NCI-H1105 treated with DMSO at 0.1 percent for 48 hours (cell line): ENCODE data around the gene KIDINS220.

Source experiments
- DNase-seq: peaks from one replicate; lab custom pipeline; 2025; lab: John Stamatoyannopoulos, UW

Gene KIDINS220

DNA sequence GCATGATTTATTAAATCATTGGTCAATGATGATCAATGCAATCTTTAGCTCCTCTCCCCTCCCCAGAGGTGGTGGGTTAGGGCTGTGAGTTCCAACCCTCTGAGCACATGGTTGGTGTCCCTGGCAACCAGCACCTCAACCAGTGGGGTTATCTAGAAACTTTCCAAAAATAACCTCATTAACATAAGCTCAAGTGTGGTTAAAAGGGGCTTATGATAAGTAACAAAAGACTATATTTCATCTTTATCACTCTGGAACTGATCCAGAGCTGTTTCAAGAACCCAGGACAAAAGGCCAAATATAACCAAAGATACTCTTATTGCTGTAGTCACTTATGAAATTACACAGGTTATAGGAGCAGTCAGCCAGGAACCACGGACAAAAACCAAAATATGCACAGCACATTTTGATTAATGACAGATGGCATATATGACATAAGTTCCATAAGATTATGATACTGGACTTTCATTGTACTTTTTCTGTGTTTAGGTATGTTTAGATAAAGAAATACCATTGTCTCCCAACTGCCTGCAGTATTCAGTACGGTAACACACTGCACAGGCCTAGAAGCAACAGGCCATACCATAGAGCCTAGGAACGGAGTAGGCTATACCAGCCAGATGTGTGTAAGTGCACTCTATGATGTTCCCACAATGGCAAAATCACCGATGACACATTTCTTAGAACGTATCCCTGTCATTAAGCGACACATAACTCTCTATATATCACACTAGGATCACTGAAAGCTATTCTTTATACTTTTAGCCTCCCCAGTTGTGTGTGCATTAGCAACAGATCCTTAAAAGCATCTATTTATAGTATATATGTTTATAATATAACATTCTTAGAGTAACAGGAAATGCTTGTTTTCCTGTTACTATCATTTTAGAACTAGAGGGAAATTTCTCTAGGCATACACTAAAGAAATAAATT is 31.9 kb downstream of the KIDINS220 start:
- DNase-seq, result peak; percentile 73

DNA sequence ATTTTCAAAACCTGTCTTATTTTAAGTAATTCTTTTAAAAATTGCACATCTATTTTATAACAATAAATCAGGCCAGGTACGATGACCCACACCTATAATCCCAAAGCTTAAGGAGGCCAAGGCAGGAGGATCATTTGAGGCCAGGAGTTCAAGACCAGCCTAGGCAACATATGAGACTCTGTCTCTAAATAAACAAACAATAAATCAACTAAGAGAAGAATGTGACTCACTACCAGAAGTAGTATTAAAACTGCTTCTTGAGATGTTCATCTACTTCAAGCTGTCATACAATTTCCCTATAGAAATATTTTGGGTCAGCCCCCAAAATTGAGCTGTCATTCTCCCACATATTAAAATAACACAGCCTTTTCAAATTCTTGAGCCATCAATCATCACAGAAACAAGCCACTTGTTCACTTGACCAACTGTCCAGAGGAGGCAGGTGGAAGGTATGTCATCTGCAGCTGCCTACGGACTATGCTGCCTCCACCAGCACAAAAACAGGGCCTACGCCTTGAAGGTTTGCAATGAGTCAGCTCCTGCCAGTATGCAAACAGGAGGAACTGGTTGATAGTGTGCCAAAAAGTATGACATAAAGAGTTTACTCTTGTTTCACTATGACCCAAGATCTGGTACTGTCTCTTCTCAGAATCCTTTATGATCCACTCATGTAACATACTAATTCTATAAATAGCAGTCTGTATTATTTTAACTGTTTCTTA is 33.6 kb downstream of the KIDINS220 start:
- DNase-seq, result no peak

DNA sequence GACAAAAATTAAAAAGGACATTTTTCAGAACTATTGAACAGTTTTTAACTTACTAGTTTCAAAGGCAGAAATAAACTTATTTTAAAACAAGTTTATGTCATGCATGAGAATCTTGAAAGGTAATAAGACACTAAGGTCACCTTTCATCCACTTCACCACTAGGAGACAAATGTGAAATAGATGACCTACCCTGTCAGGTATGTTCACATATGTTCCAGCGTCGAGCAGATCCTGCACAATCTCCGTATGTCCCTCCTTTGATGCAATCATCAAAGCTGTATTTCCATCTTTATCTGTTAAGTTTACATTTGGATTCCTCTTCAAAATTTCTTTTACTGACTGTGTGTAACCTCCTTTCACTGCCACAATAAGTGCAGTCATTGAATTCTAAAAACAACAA is 34.7 kb downstream of the KIDINS220 start:
- DNase-seq, result no peak

DNA sequence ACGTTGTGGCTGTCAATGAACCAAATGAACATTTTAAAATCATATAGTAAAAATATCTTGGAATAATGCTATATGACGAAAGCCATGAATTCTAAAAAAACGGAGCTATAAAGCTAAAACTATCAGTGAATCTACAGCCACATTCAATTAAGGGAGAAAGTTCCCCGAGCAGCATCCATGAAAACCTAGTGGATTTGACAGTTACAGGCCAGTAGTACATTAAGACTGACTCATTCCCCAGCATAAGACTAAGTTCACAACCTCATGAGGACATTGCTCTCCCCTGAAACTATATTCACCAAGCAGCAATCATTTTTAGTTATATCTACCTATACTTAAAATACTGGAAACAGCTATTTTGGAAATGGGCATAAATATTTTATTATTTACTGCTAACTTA is 36.6 kb downstream of the KIDINS220 start:
- no peak for DNase-seq

DNA sequence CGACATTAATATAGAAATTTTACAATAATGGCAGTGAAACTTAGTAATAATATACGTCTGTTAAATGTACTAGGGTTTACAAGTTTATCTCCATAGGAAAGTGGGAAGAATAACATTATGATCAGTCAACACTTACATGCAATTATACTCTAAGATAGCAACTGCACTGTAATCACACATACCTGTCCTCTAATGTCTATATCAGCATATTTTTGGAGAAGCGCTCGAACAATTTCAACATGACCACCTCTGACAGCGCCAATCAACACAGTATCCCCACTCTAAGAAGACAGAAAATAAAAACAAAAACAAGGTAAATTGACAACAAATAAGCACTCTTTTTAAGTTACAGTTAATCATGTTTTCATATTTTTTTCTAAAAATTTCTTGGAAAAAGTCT is 37.2 kb downstream of the KIDINS220 start:
- DNase-seq, result no peak

DNA sequence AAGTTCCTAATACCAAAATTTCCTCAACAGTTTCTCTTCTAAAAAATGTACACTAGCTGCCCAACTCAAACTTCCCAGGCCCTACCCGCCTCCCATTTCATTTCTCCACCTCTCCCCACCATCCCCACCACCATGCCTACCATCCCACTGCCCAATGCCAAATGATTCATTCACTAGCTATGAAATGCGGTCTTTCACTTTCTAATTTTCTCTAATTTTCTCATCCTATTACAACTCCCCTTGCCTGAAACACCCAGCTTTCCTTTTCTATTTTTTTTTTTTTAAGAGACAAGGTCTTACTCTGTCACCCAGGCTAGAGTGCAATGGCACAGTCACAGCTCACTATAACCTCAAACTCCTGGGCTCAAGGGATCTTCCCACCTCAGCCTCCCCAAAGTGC is 38.4 kb downstream of the KIDINS220 start:
- no peak for DNase-seq

DNA sequence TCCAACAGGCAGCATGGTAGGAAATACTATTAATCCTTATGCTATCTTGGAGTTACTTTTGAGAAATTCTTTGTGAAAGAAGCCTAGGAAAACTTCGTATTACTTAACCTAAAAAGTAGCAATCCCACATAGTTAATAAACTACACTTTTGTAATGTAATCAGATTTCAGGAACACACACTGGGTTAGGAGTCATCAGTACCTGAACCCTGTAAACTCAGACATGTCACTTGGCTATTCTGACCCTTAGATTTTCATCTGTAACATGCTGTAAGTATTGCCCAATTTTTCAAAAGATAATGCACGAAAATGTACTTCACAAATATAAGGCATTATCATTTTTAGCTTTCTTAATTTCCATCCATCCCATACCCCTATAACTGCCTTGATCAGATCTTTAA is 39.0 kb downstream of the KIDINS220 start:
- no peak for DNase-seq

DNA sequence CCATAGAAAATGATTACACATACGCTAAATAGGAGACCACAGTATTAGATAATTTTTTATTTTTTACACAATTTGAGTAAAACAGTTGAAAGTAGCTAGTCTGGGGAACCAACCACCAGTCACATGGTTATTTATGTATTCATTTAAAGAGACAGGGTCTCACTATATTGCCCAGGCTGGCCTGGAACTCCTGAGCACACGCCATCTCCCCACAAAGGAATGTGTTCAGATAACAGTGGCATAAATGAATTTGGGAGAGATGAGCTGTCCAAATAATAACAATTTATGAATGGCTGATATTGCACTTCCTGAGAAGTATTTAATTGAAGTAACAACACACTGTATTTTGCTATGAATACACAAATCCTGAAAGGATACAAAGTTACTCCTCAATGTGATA is 39.7 kb downstream of the KIDINS220 start:
- DNase-seq, result no peak

DNA sequence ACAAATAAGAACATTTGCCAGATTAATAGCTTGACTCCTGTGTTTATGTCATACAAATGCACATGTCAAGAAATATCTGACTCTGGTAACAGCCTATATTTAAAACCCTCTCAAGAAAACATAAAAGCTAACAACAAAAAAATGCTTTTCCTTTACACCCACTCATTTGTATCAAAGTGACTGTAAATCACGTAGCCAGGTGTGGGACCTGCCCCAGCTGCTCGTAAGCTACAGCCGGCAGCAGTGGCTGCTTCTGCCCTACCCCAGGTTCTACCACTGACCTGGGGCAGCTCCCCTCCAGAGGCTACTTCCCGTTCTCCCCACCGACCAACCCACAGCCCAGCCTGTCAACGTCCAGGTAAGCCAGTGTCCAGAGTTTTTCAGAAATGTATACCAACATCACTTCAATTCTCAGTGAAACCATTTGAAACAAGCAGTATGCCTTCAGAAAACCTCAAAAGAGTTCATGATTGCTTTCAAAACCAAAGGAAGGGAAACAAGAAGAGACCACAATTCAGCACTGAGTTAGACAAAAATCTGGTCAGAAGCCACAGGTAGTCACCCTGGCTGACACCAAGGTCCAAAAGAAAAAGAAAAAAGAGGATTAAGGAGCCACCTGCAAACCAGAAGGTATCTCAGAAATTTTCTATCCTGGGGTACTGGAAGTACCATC is 40.4 kb downstream of the KIDINS220 start:
- DNase-seq, result no peak

DNA sequence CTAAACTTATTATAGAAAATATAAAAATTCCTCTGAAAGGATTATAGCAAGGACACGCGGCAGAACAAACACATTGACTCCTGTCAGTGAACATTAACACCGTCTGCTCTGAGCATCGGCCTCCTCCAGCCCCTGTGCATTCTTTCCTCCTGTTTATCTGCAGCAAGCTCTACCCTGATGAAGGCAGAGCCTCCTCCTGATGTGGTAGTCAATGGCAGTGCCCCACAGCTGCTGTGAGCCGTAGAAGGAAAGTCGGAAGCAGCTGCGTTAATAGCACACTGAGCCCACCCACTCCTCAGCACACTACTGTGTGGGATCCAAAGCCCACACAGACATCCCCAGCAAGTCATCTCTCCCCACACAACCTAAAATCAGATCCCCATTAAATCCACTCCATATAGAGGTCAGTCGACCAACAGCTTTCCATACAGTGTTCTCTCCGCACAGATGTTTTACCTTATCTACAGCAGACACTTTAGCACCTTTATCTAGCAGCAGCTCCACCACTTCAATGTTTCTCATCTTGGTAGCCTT is 41.0 kb downstream of the KIDINS220 start:
- no peak for DNase-seq

DNA sequence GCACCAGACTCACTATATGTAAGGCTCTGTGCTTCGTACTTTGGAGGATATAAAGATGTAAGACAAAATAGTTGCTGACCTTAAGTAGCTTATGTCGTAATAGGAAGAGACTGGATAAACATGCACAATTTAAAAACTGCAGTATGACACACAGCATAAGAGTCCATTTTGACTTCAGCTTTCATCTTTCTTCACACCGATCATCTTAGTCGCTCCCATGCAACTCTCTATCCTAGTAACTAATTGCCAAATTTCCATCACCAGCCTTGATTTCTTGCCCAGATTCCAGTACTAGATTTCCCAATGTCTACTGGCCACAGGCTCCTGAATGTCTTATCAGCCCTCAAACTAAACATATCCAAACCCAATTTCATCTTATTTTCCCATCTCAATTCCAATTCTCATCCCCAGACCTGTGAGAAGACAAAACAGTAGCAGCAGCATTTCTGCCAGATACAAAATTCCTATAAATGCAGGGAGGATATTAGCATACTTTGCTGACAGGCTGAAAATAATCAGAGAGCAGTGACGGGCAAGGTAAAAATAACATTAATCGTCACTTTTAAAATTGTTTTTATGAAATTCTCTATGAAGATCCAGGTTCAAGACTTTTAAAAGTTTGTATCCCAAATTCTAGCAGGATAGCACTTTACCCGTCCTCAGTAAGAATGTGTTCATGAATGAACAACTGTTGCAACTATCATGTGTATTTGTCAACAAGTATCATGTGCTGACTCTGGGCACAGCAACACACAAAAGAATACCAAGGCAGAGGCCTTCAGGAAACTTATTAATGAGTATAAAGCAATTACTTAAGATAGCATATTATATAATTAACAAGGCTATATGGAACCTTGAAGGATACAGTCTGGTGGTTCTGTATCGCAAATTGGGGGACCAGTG is 42.2 kb downstream of the KIDINS220 start:
- no peak for DNase-seq

DNA sequence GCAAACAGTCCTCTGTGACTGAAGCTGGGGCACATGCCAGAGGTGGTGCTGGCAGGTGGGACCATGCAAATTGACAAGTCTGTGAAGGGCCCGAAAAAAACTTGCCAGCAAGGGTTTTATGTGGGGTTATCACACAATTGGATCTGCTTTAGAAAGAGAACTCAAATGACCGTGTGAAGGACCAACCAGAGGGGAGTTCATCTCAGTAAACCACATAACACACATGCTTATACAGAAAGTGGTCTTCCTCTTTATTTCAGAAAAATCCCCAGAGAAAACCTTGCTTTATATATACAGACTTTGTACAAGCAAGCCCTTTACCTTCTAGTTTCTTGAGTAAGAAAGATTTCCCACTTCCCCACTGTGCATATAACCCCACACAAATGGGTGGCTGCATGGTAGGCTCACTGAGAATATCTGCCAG is 46.7 kb downstream of the KIDINS220 start:
- DNase-seq, result no peak

DNA sequence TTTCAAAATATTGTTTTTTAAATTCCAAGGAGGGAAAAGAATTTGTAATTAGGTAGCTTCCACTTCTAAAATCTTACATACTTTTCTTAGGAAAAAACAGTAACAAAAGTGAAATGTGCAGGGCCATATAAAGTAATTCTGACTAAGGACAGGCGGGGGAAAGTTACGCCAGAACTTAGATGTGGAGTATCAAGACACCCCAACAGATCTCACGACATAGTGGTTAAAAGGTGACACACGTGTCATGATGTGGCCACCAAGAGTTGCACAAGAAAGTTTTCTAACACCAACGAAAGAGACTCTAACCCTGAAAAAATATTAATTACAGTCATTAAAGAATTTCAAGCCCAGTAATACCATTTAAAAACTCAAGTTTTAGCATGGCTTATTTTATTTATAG is 51.0 kb downstream of the KIDINS220 start:
- DNase-seq, result no peak

DNA sequence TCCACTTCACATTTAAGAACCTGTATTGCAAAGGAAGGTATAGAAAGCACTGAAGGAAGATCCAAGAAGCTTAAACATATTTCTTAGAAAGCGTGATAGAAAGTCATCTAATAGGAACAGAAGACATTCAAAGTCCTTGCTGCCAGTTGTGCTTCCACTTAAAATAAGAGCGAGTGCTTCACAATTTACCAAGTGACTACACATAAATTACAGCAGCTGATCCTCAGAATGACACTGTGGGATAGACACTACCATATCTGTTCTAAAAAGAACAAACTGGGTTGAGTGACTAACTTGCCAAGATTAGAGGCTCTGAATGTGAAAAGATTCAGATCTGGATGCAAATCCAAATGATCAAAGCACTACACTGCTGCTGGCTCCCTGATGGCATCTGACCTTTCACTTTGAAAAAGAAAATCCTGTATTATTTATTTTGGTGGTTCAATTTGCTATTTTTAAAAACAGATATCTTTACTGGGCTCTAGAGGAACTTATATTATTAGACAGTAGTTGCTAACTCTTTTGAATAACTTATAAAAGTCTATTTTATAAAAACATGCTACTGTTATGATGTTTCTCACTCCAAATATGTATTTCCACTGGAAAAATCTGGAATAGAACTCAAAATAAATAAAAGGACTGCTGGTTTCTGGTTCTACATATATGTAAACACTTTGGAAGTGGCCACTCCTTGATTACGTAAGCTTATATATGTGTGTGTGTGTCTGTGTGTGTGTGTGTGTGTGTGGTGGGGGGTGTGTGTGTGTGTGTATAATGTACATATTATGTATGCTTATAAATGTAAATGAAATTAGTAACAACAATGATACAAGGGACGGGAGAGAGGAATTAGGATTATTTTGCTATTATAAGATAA is 57.4 kb downstream of the KIDINS220 start:
- DNase-seq, result no peak

DNA sequence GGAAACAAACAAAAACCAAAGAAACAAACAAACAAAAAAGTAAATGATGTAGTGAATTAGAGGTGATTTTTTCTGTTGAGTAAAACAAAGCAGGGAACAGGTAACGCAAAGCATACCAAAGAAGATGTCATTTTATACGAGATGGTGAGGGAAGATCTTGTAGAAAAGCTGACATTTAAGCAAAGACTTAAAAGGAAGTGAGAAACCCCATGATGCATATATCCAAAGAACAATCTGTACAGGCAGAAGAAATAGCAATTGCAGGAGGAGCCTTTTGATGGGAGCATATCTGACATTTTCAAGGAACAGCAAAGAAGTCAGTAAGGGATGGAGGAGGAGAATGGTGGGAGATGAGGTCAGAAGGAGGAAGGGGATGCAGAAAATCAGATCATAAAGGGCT is 63.0 kb downstream of the KIDINS220 start:
- no peak for DNase-seq

DNA sequence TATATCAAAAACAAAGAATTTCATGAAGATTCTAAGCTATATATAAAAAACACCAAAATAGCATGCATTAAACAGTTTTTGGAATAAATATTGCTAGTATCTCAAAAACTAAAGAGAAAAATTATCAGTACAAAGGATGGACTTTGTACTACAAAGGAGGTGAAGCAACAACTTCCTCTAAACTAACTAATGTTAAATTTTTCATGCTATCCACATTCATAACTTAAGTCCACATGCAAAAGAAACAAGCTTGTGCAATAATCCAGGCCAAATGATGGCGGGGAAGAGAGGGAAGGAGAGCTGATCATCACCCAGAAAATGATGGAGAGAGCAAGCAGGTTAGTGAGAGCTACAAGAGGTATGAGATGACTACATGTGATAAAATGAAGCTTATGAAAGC is 70.1 kb downstream of the KIDINS220 start:
- DNase-seq, result peak; percentile 74

DNA sequence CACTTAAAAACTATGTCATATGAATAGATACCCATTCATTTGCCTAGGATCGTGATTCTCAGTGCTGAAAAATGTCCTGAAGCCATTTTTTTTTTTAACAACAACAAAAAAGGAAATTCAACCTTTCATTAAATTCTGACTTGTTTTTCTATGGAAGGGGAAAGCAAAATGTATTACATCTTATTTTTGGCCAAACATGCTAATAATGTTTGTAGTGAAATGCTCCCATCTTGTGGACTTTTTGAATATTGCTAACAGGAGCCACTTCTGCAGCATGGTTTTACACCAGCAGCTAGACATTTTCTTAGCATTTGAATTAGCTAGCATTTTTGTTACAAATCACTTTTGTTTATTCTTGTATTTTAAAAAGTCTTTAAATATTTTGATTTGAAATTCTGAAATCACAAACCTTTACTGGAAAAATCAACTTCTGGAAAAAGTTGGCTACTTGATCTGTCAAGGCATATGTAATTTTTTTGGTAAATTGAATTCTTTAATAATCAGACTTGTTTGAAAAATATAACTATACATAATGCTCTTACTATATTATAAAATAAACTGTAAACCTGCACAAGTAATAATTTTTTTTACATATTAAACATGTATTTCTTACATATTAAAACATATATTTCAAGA is 75.8 kb downstream of the KIDINS220 start:
- DNase-seq, result peak; percentile 69

DNA sequence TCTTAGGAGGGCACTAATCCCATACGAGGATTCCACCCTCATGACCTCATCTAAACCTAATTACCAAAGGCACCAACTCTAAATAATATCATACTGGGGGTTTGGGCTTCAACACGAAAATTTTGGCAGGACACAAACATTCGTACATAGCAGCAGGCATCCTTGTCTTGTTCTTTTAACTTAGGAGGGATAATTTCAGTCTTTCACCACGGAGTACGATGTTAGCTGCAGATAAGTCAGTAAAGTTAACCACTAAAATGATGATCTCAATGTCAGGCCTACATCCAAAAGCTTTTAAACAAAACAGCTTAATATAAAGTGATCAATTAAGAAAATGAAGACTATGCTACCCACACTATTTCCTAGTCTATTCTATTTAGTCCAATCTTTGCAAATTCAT is 80.7 kb downstream of the KIDINS220 start:
- no peak for DNase-seq

DNA sequence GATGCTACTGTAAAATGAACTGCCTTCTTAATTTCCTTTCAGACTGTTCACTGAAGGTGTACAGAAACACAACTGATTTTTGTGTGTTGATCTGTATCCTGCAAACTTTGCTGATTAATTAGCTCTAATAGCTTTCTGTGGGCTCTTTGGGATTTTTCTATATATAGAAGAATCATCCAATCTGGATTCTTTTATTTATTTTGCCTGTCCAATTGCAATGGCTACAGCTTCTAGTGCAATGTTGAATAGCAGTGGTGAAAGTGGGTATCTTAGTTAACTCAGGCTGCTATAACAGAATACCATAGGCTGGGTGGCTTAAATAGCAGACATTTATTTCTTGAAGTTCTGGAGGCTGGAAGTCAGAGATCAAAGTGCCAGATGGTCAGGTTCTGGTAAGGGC is 81.2 kb downstream of the KIDINS220 start:
- DNase-seq, result no peak
